HG02642 (cell line): ENCODE results near the gene CEP290.
"Not testable (repeated sequence)": the region's sequence is repeated elsewhere in the genome, so short reads cannot be mapped to it uniquely, and the experiment has no call there.

Experiments
- ATAC-seq: cut with Tn5 transposase; IDR thresholded peaks from one replicate; pipeline ENCODE4 v1.9.1; 2021; ENCODE audit warnings: mild to moderate bottlenecking; ENCODE audit not compliant: unreplicated experiment, poor library complexity

CEP290 gene

DNA sequence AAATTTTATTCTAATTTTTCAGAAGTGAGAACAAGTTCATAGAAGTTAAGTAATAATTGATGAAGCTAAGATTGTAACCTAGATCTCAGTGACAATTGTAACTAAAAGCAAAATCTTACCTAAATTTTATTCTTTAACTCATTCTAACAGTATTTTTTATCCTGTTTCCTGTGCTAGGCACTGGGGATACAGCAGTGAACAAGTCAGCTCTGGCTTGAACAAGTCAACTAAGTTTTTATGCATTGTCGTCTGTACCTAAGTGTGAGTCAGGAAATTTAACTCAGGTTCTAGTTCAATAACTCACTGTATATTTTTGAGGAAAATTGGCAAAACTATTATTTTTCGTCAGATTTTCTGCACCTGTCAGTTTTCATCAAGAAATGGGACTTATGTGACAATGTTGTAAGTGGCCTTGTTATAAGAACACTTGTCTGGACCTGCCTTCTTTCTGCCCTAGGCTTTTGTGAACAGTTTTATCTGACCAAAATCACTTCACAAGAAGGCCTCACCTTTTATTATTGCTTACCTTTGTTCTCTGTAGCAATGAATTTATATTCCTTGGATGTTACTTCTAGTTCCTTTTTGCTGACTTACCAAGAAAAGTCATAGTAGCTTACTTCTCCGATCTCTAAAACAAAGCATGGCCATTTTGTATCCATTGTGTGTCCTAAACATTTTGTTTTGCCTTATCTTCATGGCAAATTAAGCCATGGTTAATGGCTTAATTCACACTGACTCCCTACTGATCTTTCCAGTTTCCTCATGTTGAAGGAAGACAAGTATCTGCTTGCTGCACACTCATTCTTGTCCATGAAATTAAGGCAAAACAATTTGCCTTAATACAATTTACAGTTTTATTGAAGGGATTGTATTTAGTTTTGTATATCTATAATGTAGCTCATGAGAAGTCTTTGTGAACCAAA is 2.9 kb upstream of the CEP290 start:
- no peak for ATAC-seq

DNA sequence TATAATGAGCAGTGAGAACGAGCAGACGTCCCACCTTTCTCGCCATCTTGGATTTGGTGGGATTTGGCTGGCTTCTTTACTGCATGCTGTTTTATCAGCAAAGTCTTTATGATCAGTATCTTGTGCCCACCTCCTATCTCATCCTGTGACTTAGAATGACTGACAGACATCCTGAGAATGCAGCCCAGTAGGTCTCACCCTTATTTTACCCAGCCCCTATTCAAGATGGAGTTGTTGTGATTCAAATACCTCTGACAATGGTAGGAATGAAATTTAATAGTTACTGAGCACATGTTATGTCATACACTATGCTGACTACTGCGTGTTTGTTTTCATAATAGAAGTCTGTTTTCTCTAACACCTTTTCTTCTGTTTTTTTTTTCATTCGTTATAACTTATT is 2.1 kb upstream of the CEP290 start:
- no peak for ATAC-seq

DNA sequence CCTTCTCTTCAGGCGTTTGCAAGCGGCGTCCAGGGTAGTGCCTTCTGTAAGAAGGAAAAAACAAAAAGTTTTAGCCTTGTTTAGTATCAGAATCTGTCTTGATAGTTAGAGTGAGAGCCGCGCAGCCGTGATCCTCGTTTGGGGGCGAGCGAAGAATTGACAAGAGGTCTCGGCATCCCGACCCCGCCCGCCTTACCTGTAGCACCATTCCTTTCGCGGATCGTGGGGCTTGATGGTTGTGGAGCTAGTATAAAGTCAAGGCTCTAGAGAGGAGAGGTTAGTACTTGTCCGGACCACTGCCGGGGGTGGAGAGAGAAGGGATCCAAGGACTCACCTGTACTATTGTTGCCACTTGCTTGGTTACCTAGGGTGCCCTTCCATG is 713 bp upstream of the CEP290 start:
- ATAC-seq: peak; percentile 4

DNA sequence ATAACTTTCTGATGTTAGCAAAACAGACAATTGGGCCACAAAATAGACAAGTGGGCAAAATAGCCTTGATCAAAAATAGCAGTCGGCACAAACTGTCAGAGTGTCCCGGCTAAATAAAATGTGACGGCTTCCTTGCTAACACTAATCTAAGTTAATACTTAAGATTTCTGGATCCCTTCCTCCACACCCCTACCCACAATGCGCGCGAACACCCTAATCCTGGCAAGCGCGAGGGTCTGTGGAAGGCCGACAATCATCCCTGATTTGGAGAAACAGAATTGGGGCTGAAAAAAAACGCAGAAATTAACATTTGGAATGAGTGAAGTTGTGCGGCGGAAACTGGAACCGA is 489 bp downstream of the CEP290 start:
- ATAC-seq: no peak

DNA sequence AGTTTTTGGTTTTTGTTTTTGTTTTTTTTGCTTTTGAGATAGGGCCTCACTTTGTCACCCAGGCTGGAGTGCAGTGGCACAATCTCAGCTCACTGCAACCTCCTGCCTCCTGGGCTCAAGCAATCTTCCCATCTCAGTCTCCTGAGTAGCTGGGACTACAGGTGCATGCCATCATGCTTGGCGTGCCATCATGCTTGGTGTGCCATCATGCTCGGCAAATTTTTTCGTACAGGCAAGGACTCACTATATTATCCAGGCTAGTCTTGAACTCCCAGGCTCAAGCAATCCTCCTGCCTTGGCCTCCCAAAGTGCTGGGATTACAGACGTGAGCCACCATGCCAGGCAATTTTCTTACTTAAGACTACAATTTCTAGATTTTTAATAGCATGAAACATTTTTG is 2.2 kb downstream of the CEP290 start:
- ATAC-seq: not testable (repeated sequence)

DNA sequence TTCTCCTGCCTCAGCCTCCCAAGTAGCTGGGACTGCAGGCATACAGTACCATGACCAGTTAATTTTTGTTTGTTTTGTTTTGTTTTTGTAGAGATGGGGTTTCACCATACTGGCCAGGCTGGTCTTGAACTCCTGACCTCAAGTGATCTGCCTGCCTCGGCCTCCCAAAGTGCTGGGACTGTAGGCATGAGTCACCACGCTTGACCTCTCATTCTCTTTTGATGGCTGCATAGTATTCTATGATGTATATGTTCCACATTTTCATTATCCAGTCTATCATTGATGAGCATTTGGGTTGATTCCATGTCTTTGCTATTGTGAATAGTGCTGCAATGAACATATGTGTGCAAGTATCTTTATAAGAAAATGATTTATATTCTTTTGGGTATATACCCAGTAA is 8.7 kb downstream of the CEP290 start:
- not testable (repeated sequence) for ATAC-seq

DNA sequence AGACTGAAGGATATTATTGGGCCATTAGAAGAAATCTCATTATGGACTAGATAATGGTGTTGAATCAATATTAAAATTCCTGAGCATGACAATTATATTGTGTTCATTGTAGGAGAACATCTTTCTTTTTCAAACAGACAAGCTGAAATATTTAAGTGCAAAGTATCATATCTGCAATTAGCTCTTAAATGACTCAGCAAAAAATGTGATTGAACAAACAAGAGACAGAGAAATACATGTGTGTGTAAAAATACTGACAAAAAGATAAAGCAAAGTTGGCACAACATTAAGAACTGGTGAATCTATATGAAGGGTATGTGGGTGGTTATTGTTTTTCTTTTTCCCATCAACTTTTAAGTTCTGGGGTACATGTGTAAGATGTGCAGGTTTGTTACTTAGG is 9.5 kb downstream of the CEP290 start:
- no peak for ATAC-seq

DNA sequence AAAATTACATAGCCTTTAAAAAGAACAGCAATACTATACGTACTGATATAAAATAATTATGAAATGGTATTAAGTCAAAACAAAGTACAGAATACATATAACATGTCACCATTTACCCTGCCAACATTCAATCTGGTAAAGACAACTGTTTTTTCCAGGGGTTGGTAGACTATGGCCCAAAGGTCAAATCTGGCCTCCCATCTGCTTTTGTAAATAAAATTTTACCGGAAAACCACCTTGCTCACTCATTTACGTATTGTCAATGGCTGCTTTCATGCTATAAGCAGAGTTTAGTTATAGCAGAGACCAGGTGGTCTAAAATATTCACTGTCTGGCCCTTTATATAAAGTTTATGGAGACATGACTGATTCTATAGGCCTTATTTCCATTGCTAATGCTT is 14.0 kb downstream of the CEP290 start:
- ATAC-seq: no peak

DNA sequence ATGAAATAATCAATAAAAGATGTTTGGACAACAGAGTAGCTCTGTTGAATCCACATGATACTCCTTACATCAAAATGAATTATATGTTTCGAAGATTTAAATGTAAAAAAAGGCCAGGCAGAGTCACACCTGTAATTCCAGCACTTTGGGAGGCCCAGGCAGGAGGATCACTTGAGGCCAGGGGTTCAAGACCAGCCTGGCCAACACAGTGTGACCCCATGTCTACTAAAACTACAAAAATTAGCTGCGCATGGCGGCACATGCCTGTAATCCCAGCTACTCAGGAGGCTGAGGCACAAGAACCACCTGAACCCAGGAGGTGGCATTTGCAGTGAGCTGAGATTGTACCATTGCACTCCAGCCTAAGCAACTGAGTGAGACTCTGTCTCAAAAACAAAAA is 14.8 kb downstream of the CEP290 start:
- no peak for ATAC-seq

DNA sequence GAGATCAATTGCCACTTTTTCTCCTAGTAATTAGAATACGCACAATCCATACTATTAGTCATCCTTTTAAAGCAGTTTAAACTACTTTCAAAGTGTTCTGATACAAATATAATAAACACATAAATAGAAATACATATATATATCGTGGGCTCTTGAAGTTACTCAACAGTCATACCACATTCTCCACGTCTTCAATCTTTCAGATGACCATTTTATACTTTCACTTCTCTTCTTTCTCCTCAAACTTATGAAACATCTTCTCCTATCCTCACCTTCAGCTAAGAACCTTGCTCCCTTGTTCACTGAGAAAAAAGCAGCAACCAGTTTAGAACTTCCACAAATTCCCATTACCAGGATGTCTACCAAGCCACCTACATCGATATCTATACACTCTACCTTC is 19.2 kb downstream of the CEP290 start:
- ATAC-seq: peak; percentile 50

DNA sequence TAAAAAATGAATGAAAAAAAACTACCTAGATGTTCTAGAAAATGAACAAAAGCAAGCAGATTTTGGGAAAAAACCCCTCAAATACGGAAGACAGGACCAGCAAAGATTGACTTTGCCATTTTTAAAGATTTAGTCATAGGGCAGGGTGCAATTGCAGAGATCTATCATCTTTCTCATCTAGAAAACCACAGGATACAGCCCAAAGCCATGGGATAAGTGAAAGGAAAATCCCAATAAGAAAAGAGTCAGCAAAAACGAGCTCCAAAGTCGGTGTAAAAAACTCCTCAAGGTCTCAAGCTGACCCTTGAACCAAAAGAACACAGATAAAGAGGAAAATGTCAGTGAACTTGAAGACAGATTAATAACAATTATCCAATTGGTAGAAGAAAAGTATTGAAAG is 28.0 kb downstream of the CEP290 start:
- ATAC-seq: no peak

DNA sequence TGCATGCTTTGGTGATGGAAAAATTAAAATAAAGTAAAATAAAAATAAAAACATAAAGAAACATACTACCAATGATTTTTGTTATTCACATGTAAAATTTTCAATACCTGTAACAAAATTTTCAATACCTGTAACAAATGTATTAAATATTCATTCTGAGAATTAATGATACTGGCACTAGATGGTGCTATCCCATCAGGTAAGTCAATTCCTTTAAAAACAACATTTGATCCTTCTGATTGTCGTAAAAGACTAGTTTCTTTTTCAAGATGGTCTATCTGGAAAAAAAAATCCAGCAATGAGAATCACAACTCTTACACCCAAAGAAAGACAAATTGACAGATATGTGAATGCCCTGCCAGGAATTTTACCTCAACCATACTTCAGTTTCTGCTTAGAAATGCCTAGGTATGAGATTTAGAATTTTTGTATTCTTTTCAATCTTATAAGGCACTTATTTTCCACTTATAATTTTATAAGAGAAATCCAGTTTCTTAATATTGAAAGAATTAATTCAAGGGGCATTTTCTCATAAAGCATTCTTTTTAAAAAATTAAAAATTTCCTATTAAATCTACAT is 30.7 kb downstream of the CEP290 start:
- no peak for ATAC-seq

DNA sequence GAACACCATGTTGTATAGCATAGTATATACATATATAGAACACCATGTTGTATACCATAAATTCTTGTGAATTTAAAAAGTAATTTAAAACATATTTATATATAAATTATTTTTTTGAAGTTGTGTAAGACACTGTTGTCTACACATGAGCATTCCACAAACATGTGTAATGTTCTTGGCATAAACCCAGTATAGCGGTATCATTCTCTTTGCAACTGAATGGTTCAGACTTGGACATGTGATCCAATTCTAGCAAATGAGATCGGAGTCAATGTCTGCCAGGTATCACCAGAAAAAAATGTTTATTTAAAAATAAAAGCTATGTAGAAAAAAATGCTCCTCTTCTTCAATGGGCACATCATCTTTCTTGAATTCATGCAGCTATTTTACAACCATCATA is 33.9 kb downstream of the CEP290 start:
- no peak for ATAC-seq

DNA sequence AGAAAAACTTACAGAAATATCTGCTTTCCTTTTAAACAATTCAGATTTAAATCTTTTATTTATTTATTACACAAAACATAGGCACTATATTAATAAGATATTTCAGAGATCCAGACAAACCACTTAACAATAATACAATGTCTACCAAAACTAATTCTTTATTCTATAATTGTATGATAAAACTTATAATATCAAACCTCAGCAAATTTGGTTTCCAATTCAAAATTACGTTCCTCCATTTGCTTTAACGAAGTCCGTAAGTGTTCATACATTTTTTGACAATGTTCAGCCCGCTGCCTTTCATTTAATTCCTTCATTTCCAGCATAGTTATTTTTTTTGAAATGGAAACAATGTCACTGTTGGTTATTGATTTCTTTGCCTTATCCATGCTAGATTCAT is 48.3 kb downstream of the CEP290 start:
- no peak for ATAC-seq

DNA sequence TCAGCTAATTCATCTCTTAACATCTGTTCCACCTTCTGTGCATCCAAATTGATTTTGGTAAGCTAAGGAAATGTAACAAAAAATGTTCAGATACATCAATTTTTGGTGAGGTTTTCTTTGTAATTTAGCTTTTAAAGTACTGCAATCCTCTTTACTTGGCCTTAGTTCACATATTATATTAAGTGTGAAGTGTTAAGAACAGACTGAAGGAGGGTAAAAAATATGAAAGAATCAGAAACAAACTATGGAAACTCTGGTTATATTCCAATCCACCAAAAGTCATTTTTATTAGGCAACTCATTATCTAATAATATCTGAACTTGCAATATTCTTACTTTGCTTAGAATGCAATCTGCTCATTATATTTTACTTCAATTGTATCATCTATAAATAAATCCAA is 49.1 kb downstream of the CEP290 start:
- no peak for ATAC-seq

DNA sequence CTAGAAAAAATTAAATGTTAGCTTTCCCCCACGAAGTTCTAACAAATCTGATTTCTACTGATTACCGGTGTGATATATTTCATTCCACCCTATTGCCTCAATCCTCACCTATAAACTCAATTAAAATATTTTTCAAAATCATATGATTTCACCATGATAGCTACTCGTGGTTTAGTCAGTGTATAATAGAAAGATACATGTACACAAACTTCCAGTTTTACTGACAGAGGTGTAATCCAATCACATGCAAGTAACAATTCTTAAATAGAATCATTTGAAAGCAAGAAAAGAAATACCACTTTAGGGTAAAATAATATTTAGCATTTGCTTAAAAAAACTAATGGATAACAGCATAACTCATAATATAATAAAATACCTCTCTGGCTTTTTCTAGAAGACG is 57.7 kb downstream of the CEP290 start:
- ATAC-seq: no peak

DNA sequence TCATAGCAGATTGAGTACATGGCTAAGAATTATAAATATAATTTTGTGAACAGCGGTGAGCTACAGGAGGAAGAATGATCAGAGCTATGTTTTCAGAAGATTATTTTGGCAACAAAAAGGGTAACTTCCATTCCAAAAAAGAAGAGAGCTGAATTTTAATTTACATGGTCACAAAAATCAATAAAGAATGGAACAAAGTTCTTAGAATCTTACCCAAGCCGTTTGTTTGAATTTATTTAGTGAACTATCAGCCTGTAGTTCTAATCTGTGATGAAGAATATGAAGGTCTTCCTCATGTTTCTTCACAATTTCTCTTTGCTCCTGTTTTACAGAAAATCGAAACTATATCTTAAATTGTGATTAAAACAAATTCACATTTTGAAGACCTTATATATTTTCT is 58.3 kb downstream of the CEP290 start:
- no peak for ATAC-seq

DNA sequence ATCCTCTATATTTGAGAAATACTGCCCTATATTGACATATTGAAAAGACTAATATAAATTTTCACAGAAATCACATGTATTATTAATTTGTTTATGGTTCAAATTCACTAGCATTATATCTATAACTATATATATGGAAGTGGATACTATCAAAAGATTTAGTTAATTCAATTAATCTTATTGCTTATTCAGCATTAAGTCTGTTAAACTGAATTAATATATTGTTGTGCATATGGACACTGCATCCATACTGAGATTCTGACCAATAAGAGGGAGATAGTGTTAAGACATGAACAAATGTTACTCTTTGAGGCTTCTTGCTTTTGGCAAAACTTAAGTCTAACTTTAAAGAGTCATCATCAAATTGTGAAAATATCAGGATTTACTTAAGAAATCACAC is 60.6 kb downstream of the CEP290 start:
- ATAC-seq: no peak

DNA sequence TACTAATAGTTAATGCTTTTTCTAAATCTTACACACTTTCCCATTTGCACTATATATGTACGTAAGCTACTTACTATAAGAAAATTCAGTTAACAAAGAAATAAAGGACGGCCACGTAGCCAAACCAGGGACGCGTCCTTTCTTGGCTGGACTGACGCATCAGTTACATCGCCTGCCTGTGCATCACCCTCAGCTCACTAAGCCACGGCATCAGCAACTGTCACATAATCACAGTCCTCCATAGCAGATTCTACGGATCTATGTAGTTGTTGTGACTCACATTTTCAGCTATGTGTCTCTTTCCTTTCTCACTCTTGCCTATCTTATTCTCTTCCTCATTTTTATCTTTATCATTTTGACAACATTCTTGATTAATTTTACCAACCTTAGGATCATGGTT is 74.6 kb downstream of the CEP290 start:
- ATAC-seq: no peak

DNA sequence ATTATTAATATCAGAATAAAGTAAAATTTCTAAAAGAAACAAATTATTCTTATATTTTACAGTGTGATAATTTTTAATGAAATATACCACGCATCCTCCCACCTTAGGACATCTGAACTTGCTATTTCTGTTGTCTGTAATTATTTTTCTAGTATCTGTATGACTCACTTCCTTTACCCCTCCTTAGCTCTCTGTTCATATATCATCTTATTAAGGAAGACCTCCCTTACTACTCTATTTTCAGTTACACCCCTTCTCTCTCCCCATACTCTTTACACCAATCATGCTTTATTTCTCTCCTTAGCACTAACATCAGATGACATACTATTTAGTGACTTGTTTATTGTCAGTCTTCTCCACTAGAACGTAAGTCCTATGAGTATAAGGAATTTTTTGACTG is 78.5 kb downstream of the CEP290 start:
- ATAC-seq: peak; percentile 81

DNA sequence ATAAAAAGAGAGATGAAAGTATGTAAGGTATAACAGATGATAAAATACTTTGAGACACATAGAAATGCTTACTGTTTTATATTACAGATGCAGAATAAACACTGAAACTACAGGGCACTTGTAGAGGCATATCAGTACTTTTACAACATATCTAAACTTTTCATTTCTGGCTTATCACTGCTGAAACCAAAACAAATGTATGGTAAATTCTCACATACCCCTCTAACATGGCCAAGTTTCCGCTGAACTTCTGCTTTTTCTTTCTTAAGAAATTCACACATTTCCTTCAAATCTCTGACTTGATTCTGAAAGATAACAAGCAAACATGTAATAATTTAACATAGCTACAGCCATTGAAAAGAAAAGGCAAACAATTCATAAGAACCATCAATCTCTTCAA is 79.4 kb downstream of the CEP290 start:
- peak; percentile 65 for ATAC-seq

DNA sequence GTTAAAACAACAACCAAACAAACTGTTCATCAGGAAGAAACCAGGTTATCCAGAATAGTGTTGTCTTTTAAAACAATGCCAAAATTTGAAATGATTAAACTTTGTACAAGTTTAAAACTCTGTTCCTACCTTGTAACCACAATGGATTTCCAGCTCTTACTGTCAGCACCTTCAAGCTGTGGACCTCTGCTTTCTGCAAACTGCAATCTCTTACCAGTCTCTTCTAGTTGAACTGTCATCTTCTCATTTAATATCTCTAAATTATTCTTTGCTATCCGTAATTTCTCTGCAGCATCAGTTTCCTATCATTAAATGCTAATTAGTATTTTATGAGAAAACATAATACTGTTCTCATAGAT is 83.2 kb downstream of the CEP290 start:
- no peak for ATAC-seq
